Adrenal gland (tissue), 12 donors: Measurements from ENCODE around the gene RDX. TPM values are rescaled to one million over a fixed set of nuclear protein-coding genes. Genes with fewer than 3 reads are reported as not detected.

Source experiments
- DNase-seq, 7 donors: peaks; one replicate each; pipeline ENCODE4 v3.0.0-alpha.2; 2019 to 2020
- H3K27ac ChIP-seq, 5 donors: fragments of 200-600 bp; sonication (generic) in 4 of 5; 1 replicate in 3 of 5; 2 replicates in 2 of 5; pipeline versions ENCODE4 v1.5.1 to v1.8.0; 2016 to 2020; ENCODE audit warnings: mild to moderate bottlenecking in 1 of 5
- H3K27me3 ChIP-seq: fragments of 200-600 bp; 2 replicates; pipeline ENCODE4 v1.8.0; 2021
- H3K36me3 ChIP-seq, 2 donors: fragments of 200-600 bp; replicated peaks in 1 of 2; 1 replicate in 1 of 2; 2 replicates in 1 of 2; pipeline versions ENCODE4 v1.5.1 to v1.8.0; 2018 to 2022
- H3K4me1 ChIP-seq, 2 donors: fragments of 200-600 bp; replicated peaks in 1 of 2; 1 replicate in 1 of 2; 2 replicates in 1 of 2; pipeline versions ENCODE4 v1.5.1 to v1.8.0; 2018 to 2021
- H3K4me3 ChIP-seq, 4 donors: fragments of 200-600 bp; sonication (generic) in 3 of 4; one replicate each; pipeline ENCODE4 v1.5.1; 2016 to 2018
- H3K9me3 ChIP-seq, 3 donors: fragments of 200-600 bp; sonication (generic) in 1 of 3; replicated peaks in 1 of 3; 1 replicate in 2 of 3; 2 replicates in 1 of 3; pipeline versions ENCODE4 v1.5.1 to v1.8.0; 2016 to 2021
- CTCF ChIP-seq, 6 experiments: fragments of 450-650 bp in 4 of 6; fragments of 200-600 bp in 2 of 6; sonication (generic) in 1 of 6; IDR thresholded peaks; 1 replicate in 5 of 6; 2 replicates in 1 of 6; pipeline versions ENCODE4 v1.5.1 to v1.8.0; 2016 to 2021; ENCODE audit warnings: antibody characterized with exemption in 6 of 6, mild to moderate bottlenecking in 2 of 6, moderate library complexity in 1 of 6
- POLR2A ChIP-seq, 2 donors: fragments of 450-650 bp; IDR thresholded peaks; one replicate each; pipeline ENCODE4 v1.6.1; 2017; ENCODE audit warnings: antibody characterized with exemption in 2 of 2, mild to moderate bottlenecking in 2 of 2, moderate library complexity in 1 of 2
- WGBS, 4 donors: extraction: QIAGEN DNeasy Blood & Tissue Kit in 2 of 4; methylation state at CpG; one replicate each; pipeline versions ENCODE4 v1.1.5 to v1.1.7; 2013 to 2017; 5-methylcytosine and 5-hydroxymethylcytosine counted together
- intact Hi-C, 2 donors: fragments of 100-400 bp; cut with DNase I; formaldehyde crosslinking; loops; one replicate each; pipeline versions ENCODE4 v1.14.1 to v1.15.0; 2022 to 2023
- polyA plus RNA-seq, 3 donors: library from polyadenylated mRNA; stranded (reverse); fragments of 200-250 nt in 2 of 3; fragments of 350-450 nt in 1 of 3; fragmentation: Illumina TruSeq in 1 of 3; extraction: RNeasy Lipid Tissue Mini Kit (QIAGEN cat#74804) in 1 of 3; gene quantifications; one replicate each; pipeline ENCODE4 v1.2.3, GENCODE V29; 2013 to 2014
- total RNA-seq, 9 donors: library from RNA; depleted of rRNA in 4 of 9; stranded (reverse); fragments of >200 nt in 4 of 9; fragments of 120-200 nt in 1 of 9; fragmentation: NEBNext Ultra II Directional in 1 of 9; extraction: Animal tissue kit (Norgen Biotek cat#: 25700) in 1 of 9; gene quantifications; one replicate each; pipeline versions ENCODE4 v1.1.0 to v1.2.4, GENCODE V29; 2013 to 2023
- donor health status: healthy with polysubstance abuse.
- donor health status: Bipolar disorder and iron deficiency.
- donor health status: DM: yes; HTN: yes; CAD: no.
- donor health status: DM: no; HTN: no; CAD: no.
- donor health status: DM: no; HTN: no; CAD: no.
- donor health status: DM: yes; HTN: yes; CAD: no.

The RDX gene
- total and polyA plus RNA-seq, 12 donors: 82.4 to 1,153 (median 588) TPM

GRCh38 chr11:110185599-110185998 is 110.8 kb downstream of the RDX start:
- peak in 1 of 7 donors; percentile 49 for DNase-seq
- Histone ChIP-seq H3K4me1 (peaks cover 20% of the 10 kb centered on the region in 2 donors), H3K36me3 (no peaks in the 10 kb centered on the region), H3K9me3 (no peaks in the 10 kb centered on the region), H3K4me3 (no peak overlapping the region), H3K27ac (peak overlapping the region in 4 of 5 donors; percentile 4 to 85 (median 70)), H3K27me3 (no peaks in the 10 kb centered on the region)
- TF ChIP-seq CTCF (IDR thresholded peaks at IDR 0.05): no peak
- no peak for TF ChIP-seq POLR2A (IDR thresholded peaks at IDR 0.05)
- intact Hi-C loops: no loop called here
- WGBS, 4 donors: 64 to 71% (median 69%) methylated on average over 6 to 7 of the region's 7 CpGs

GRCh38 chr11:110185121-110185591 is 111.3 kb downstream of the RDX start:
- 25 to 47% (median 42%) methylated on average over 3 of the region's 3 CpGs for WGBS, 4 donors
- no peak overlapping the region for H3K4me3 ChIP-seq
- no peaks in the 10 kb centered on the region for H3K27me3 ChIP-seq
- peak overlapping the region in 4 of 5 donors; percentile 42 to 85 (median 70) for H3K27ac ChIP-seq
- peak; percentile 71 to 84 (median 82) for DNase-seq
- TF ChIP-seq CTCF (IDR thresholded peaks at IDR 0.05) (no peak), POLR2A (IDR thresholded peaks at IDR 0.05) (no peak)
- no peaks in the 10 kb centered on the region for H3K36me3 ChIP-seq
- intact Hi-C loops: no loop called here
- H3K4me1 ChIP-seq: peaks cover 20% of the 10 kb centered on the region in 2 donors
- H3K9me3 ChIP-seq: no peaks in the 10 kb centered on the region

- no peaks in the 10 kb centered on the region for H3K9me3 ChIP-seq
- intact Hi-C loops: no loop called here
- peak in 1 of 7 donors; percentile 49 for DNase-seq
- TF ChIP-seq CTCF (IDR thresholded peaks at IDR 0.05) (no peak), POLR2A (IDR thresholded peaks at IDR 0.05) (no peak)
- no peaks in the 10 kb centered on the region for H3K27me3 ChIP-seq
- peak overlapping the region in 4 of 5 donors; percentile 42 to 85 (median 70) for H3K27ac ChIP-seq
- peaks cover 20% of the 10 kb centered on the region in 2 donors for H3K4me1 ChIP-seq
- WGBS, 4 donors: 62 to 75% (median 63%) methylated on average over 7 of the region's 7 CpGs
- H3K4me3 ChIP-seq: no peak overlapping the region
- no peaks in the 10 kb centered on the region for H3K36me3 ChIP-seq
These were observed 112.0 kb downstream of the RDX start for GRCh38 chr11:110184456-110184855.

GRCh38 chr11:110182886-110183285 is 113.5 kb downstream of the RDX start:
- peak in 1 of 7 donors; percentile 43 for DNase-seq
- no peak for TF ChIP-seq CTCF (IDR thresholded peaks at IDR 0.05)
- TF ChIP-seq POLR2A (IDR thresholded peaks at IDR 0.05): no peak
- H3K4me3 ChIP-seq: no peak overlapping the region
- peaks cover 20% of the 10 kb centered on the region in 2 donors for H3K4me1 ChIP-seq
- 73 to 92% (median 89%) methylated on average over 3 to 5 of the region's 5 CpGs for WGBS, 4 donors
- no peaks in the 10 kb centered on the region for H3K36me3 ChIP-seq
- no peaks in the 10 kb centered on the region for H3K9me3 ChIP-seq
- H3K27ac ChIP-seq: no peak overlapping the region
- intact Hi-C loops: no loop called here
- H3K27me3 ChIP-seq: no peaks in the 10 kb centered on the region
